Muscle layer of duodenum (tissue), 2 donors: ENCODE data around the gene ASB14.

Source experiments
- H3K27ac ChIP-seq: one replicate; pipeline ENCODE4 v1.7.0; 2013; ENCODE audit warnings: mild to moderate bottlenecking, low read length
- H3K27me3 ChIP-seq: one replicate; pipeline ENCODE4 v1.7.0; 2013; ENCODE audit warnings: low read depth, mild to moderate bottlenecking, control low read depth, low read length
- H3K36me3 ChIP-seq, 2 donors: one replicate each; pipeline ENCODE4 v1.7.0; 2013; ENCODE audit warnings: low read length in 2 of 2, control low read depth in 1 of 2, mild to moderate bottlenecking in 1 of 2; ENCODE audit not compliant: insufficient read depth in 2 of 2, control insufficient read depth in 1 of 2
- H3K4me1 ChIP-seq, 2 donors: one replicate each; pipeline ENCODE4 v1.7.0; 2013; ENCODE audit warnings: low read length in 2 of 2, mild to moderate bottlenecking in 2 of 2, control low read depth in 1 of 2, moderate library complexity in 1 of 2; ENCODE audit not compliant: insufficient read depth in 2 of 2, control insufficient read depth in 1 of 2
- H3K4me3 ChIP-seq, 2 donors: one replicate each; pipeline ENCODE4 v1.7.0; 2013; ENCODE audit warnings: low read length in 2 of 2, low read depth in 1 of 2, mild to moderate bottlenecking in 1 of 2
- H3K9me3 ChIP-seq, 2 donors: one replicate each; pipeline ENCODE4 v1.7.0; 2013; ENCODE audit warnings: low read length in 2 of 2, control low read depth in 1 of 2, mild to moderate bottlenecking in 1 of 2; ENCODE audit not compliant: control insufficient read depth in 1 of 2
- donor health status: healthy.

ASB14 gene

DNA sequence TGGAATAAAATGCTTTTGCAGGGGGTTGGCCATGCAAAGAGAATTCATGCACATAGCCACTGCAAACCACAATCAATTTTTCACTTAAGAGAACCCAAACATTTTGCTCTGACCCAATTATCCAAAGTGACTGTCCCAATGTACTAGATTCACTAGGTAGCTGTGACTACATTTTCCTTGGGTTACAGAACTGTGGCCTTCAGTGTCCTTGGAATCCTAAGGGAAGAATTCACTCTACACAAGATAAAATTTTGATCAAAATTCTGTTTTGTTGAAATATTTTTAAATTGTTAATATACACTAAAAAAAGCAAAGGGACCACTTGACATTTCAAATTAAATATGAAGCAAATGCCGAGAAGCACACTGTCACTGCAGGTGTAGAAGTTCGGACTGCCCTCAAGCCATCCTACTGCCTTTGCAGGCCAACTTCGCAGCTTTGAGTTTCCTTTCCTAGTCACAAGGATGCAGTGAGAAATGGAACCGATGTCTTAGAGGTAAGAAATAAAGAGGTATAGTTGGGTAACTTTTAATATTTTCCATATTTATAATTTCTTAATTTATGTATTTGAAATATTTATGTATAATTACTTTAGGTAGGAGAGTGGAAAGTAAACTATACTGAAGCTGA is 527 bp upstream of the ASB14 start:
- H3K9me3 ChIP-seq = no peaks in the 10 kb centered on the region
- no peaks in the 10 kb centered on the region for H3K27me3 ChIP-seq
- H3K36me3 ChIP-seq = no peaks in the 10 kb centered on the region
- no peak overlapping the region for H3K27ac ChIP-seq
- no peaks in the 10 kb centered on the region for H3K4me1 ChIP-seq
- no peak overlapping the region for H3K4me3 ChIP-seq

DNA sequence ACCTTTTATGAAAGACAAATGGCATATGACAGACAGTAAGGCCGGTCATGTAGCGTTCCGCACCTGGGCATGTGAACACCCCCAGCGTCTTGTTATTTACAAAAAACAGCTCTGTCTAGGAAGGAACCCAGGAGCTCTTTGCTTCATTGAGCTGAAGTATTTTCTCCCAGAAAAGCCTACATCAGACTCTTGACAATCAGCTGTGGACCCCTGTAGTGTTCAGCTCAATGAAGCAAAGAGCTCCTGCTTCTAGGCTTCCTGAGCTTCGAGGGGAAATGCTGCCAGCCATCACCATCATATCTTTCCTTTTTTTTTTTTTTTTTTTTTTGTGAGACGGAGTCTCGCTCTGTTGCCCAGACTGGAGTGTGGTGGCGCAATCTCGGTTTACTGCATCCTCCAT is 4.1 kb downstream of the ASB14 start:
- Histone ChIP-seq H3K36me3 (no peaks in the 10 kb centered on the region), H3K4me1 (no peaks in the 10 kb centered on the region), H3K9me3 (no peaks in the 10 kb centered on the region), H3K4me3 (no peak overlapping the region), H3K27ac (no peak overlapping the region), H3K27me3 (no peaks in the 10 kb centered on the region)

DNA sequence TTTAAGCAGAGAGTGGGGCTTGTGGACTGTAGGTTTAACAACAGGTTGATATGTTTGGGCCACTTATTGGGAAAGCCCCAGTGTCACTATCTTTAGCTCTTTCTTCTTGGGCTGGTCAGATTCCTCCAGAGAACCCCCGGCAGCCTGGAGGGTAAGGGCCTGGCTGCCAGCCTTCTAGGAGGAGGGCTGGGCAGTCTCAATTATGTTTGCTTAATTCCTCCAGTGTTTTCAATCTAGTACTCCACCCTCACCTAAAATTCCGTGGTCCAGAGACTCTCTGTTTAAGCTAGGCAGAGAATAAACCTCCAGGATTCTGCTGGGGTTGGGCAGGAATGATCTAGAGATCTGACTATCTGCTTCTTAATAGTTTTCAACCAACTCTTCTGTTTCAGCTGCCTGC is 5.3 kb downstream of the ASB14 start:
- H3K9me3 ChIP-seq = no peaks in the 10 kb centered on the region
- no peak overlapping the region for H3K27ac ChIP-seq
- no peak overlapping the region for H3K4me3 ChIP-seq
- no peaks in the 10 kb centered on the region for H3K4me1 ChIP-seq
- no peaks in the 10 kb centered on the region for H3K27me3 ChIP-seq
- no peaks in the 10 kb centered on the region for H3K36me3 ChIP-seq

DNA sequence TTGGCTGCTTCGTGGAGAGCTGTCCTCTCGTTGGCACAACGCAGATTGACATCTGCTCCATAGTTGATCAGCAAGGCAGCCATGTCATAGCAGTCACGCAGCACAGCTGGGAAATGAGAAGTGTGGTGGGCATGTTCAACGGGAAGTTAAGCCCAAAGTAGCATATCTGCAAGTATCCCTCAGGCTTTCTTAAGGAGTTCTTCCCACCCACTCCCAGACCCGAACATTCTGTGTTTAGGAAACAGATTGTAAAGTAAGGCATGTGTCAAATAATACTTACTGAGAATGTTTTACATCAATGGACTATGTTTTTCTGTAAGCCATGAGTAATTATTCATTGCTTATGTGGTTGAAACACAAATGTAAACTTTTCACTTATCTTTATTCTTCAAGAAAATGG is 9.2 kb downstream of the ASB14 start:
- Histone ChIP-seq H3K9me3 (no peaks in the 10 kb centered on the region), H3K27ac (no peak overlapping the region), H3K27me3 (no peaks in the 10 kb centered on the region), H3K4me1 (no peaks in the 10 kb centered on the region), H3K4me3 (no peak overlapping the region), H3K36me3 (no peaks in the 10 kb centered on the region)

DNA sequence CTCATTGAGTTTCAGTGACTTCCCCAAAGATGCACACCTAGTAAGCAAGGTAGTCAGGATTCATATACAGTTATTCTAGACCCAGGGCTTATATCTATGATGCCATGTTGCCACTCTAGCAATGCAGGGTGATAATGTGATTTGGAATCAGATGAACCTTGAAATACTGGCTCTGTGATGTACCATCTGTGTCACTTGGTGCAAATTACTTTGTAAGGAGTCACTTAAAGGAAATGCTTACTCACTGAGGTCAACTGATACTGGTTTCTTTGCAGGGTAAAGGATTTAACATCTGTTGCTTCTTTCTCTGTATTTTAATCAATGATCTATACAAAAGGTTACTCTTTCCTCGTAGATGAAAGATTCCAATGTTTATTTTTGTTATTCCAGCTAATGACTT is 10.8 kb downstream of the ASB14 start:
- Histone ChIP-seq H3K27ac (no peak overlapping the region), H3K4me1 (no peaks in the 10 kb centered on the region)

DNA sequence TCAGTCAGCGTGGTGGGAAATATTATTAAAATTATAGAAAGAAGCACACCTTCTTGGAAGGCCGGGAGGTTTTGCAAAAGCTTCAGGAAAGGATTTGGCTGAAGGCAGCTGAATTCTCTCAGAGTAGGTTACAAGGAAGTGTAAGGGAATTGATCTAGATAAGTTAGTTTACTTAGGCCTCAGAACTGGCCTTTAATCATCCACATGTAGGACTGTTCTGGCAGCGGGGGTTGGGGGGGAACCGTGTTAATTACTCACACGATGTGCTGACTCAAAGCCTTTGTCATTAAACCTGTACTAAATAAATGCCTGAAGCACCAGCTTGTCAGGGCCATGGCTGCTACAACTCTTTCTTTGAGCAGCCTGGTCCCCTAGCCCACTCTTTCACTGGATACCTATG is 12.8 kb downstream of the ASB14 start:
- Histone ChIP-seq H3K4me3 (no peak overlapping the region), H3K27ac (no peak overlapping the region), H3K36me3 (peaks cover 3 to 10% of the 10 kb centered on the region in 2 donors), H3K27me3 (no peaks in the 10 kb centered on the region), H3K4me1 (no peaks in the 10 kb centered on the region), H3K9me3 (no peaks in the 10 kb centered on the region)

More for the DNA sequence above, 10.8 kb downstream of the ASB14 start:
- Histone ChIP-seq H3K36me3 (no peaks in the 10 kb centered on the region), H3K4me3 (no peak overlapping the region), H3K27me3 (no peaks in the 10 kb centered on the region), H3K9me3 (no peaks in the 10 kb centered on the region)

DNA sequence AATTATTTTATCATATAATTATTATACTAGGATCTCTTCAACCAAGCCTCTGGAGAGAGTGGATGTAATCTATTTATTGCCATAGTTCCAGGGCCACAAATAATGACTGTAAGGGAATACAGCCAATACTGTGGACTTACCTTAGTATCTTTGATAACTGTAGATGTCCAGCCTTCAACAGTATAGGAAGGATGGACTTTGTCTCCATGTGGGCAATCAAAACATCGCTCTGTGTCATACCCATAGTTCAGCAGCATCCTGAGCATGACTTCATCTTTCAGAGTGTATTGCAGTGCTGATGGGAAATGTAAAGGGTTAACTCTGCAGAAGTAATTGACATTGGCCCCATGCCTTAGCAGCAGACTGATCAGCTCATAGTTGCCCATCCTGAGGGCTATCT is 14.2 kb downstream of the ASB14 start:
- no peaks in the 10 kb centered on the region for H3K27me3 ChIP-seq
- peaks cover 4 to 15% of the 10 kb centered on the region in 2 donors for H3K36me3 ChIP-seq
- no peak overlapping the region for H3K4me3 ChIP-seq
- no peak overlapping the region for H3K27ac ChIP-seq
- no peaks in the 10 kb centered on the region for H3K4me1 ChIP-seq
- H3K9me3 ChIP-seq = no peaks in the 10 kb centered on the region

DNA sequence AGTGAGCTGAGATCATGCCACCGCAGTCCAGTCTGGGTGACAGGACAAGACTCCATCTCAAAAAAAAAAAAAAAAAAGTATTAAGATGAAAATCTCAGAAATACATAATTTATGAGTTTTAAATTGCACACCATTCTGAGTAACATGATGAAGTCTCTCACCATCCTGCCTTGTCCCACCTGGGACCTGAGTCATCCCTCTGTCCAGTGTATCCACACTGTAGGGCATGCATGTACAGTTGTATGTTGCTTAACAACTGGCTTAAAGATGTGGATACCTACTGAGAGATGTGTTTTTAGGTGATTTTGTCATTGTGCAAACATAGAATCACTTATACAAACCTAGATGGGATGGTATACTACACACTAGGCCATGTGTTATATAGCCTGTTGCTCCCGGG is 17.1 kb downstream of the ASB14 start:
- no peaks in the 10 kb centered on the region for H3K4me1 ChIP-seq
- peaks cover 13 to 22% of the 10 kb centered on the region in 2 donors for H3K36me3 ChIP-seq
- H3K4me3 ChIP-seq = no peak overlapping the region
- H3K9me3 ChIP-seq = no peaks in the 10 kb centered on the region
- H3K27ac ChIP-seq = no peak overlapping the region
- no peaks in the 10 kb centered on the region for H3K27me3 ChIP-seq

DNA sequence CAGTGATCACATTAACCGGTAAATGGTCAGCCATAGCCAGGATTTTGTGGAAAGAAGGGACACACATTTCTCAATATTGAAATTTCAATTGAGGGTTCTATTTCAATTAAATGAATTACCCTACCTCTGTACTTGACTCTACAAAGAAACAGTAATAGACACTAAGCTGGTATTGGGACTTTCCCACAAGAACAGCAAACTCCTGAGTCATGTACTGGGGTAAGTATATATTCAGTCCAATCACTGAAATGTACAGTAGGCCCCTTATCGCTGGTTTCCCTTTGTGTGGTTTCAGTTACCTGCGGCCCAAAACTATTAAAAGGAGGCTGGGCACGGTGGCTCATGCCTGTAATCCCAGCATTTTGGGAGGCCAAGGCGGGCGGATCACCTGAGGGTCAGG is 17.6 kb downstream of the ASB14 start:
- Histone ChIP-seq H3K9me3 (no peaks in the 10 kb centered on the region), H3K36me3 (peaks cover 18 to 27% of the 10 kb centered on the region in 2 donors), H3K4me1 (no peaks in the 10 kb centered on the region), H3K27me3 (no peaks in the 10 kb centered on the region), H3K27ac (no peak overlapping the region), H3K4me3 (no peak overlapping the region)

DNA sequence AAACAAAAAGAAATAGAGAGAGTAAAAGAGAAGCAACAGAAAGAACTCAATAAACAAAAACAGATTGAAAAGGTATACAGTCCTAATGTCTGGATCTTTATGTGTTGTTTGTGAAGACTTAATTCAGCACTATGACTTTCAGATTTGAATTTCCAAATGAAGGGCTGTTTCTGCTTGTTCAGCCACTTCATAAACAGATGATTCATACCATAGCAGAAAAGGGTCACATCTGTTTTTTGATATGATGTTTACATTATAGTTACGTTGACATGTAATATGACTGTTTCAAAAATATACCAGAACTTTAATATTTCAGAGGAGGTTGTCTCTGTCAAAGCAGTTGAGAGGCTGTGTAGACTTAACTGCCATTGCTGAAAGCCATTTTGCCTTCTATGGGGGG is 24.1 kb downstream of the ASB14 start:
- Histone ChIP-seq H3K27me3 (no peaks in the 10 kb centered on the region), H3K4me1 (no peaks in the 10 kb centered on the region), H3K9me3 (no peaks in the 10 kb centered on the region), H3K36me3 (peaks cover 32 to 64% of the 10 kb centered on the region in 2 donors), H3K4me3 (no peak overlapping the region), H3K27ac (no peak overlapping the region)

DNA sequence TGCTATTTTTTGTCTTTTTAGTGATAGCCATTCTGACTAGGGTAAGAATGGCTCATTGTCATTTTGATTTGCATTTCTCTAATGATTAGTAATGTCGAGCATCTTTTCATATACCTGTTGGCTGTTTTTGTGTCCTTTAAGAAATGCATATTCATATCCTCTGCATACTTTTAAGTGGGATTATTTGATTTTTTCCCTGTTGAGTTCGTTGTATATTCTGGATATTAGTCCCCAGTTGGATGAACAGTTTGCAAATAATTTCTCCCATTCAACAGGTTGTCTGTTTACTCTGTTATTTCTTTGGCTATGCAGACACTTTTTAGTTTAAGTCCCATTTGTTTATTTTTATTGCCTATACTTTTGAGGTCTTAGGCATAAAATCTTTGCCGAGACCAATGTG is 30.6 kb downstream of the ASB14 start:
- Histone ChIP-seq H3K4me3 (no peak overlapping the region), H3K27me3 (no peaks in the 10 kb centered on the region), H3K9me3 (no peaks in the 10 kb centered on the region), H3K36me3 (peaks cover 28 to 68% of the 10 kb centered on the region in 2 donors), H3K4me1 (no peaks in the 10 kb centered on the region), H3K27ac (no peak overlapping the region)

DNA sequence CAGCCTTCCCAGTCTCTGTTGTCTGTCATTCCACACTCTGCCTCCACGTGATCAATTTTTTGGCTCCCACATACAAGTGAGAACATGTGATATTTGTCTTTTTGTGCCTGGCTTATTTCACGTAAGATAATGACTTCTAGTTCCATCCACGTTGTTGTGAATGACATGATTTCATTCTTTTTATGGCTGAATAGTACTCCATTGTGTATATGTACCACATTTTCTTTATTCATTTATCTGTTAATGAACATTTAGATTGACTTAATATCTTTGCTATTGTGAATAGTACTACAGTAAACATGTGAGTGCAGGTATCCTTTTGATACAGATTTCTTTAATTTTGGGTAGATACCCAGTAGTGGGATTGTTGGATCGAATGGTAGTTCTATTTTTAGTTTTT is 31.4 kb downstream of the ASB14 start:
- no peak overlapping the region for H3K27ac ChIP-seq
- no peak overlapping the region for H3K4me3 ChIP-seq
- peaks cover 28 to 64% of the 10 kb centered on the region in 2 donors for H3K36me3 ChIP-seq
- no peaks in the 10 kb centered on the region for H3K27me3 ChIP-seq
- H3K4me1 ChIP-seq = no peaks in the 10 kb centered on the region
- no peaks in the 10 kb centered on the region for H3K9me3 ChIP-seq
